CD4-positive, CD25-positive, alpha-beta regulatory T cell (primary cell): ENCODE results near the gene CRB3. TPM values are rescaled to one million over a fixed set of nuclear protein-coding genes. Genes with fewer than 3 reads are reported as not detected.
"Not testable (repeated sequence)": the region's sequence is repeated elsewhere in the genome, so short reads cannot be mapped to it uniquely, and the experiment has no call there.

Experiments used
- ATAC-seq, 2 donors: fragments of 150-1000 bp; cut with Tn5 transposase; one replicate each; pipeline ENCODE4 v1.10.0; 2021; ENCODE audit warnings: low read depth in 2 of 2, moderate number of reproducible peaks in 2 of 2, moderate library complexity in 1 of 2
- DNase-seq, 3 donors: peaks; one replicate each; pipeline versions ENCODE4 v3.0.0 to v3.0.0-alpha.2; 2012 to 2022; ENCODE audit warnings: mixed read lengths in 1 of 3
- H3K27ac ChIP-seq: one replicate; pipeline ENCODE4 v1.7.0; 2013; ENCODE audit warnings: mild to moderate bottlenecking, low read length; ENCODE audit not compliant: insufficient read depth, poor library complexity, severe bottlenecking
- H3K27me3 ChIP-seq: one replicate; pipeline ENCODE4 v1.7.0; 2013; ENCODE audit warnings: low read length; ENCODE audit not compliant: control insufficient read depth, insufficient read depth
- H3K36me3 ChIP-seq: one replicate; pipeline ENCODE4 v1.7.0; 2013; ENCODE audit warnings: mild to moderate bottlenecking, low read length, moderate library complexity; ENCODE audit not compliant: control insufficient read depth, insufficient read depth
- H3K4me1 ChIP-seq: 2 replicates; pipeline ENCODE4 v1.7.0; 2013; ENCODE audit warnings: mild to moderate bottlenecking, low read length; ENCODE audit not compliant: insufficient read depth, control insufficient read depth, poor library complexity, severe bottlenecking
- H3K4me3 ChIP-seq: one replicate; pipeline ENCODE4 v1.7.0; 2013; ENCODE audit warnings: low read depth, mild to moderate bottlenecking, low read length, moderate library complexity
- H3K9me3 ChIP-seq, 2 experiments: 1 replicate in 1 of 2; 2 replicates in 1 of 2; pipeline ENCODE4 v1.7.0; 2013; ENCODE audit warnings: low read length in 2 of 2, mild to moderate bottlenecking in 1 of 2, moderate library complexity in 1 of 2; ENCODE audit not compliant: control insufficient read depth in 2 of 2
- H3K27ac Mint-ChIP-seq, 3 donors: one replicate each; pipeline ENCODE4 v1.8.0; 2020 to 2022; ENCODE audit warnings: mild to moderate bottlenecking in 3 of 3, mixed read lengths in 3 of 3, moderate library complexity in 2 of 3
- H3K27me3 Mint-ChIP-seq: one replicate; pipeline ENCODE4 v1.8.0; 2022; ENCODE audit warnings: mild to moderate bottlenecking, mixed read lengths
- H3K36me3 Mint-ChIP-seq: one replicate; pipeline ENCODE4 v1.8.0; 2020; ENCODE audit warnings: mixed read lengths
- H3K4me1 Mint-ChIP-seq, 4 donors: one replicate each; pipeline ENCODE4 v1.8.0; 2020 to 2022; ENCODE audit warnings: mixed read lengths in 4 of 4, mild to moderate bottlenecking in 1 of 4
- H3K4me3 Mint-ChIP-seq, 4 donors: one replicate each; pipeline ENCODE4 v1.8.0; 2020 to 2022; ENCODE audit warnings: mild to moderate bottlenecking in 4 of 4, mixed read lengths in 4 of 4, moderate library complexity in 3 of 4
- H3K9me3 Mint-ChIP-seq, 7 donors: one replicate each; pipeline ENCODE4 v1.8.0; 2020 to 2022; ENCODE audit warnings: mixed read lengths in 7 of 7, mild to moderate bottlenecking in 3 of 7, moderate library complexity in 2 of 7
- polyA plus RNA-seq, 4 donors: library from polyadenylated mRNA; unstranded; fragments of 300-500 nt; fragmentation: Illumina TruSeq; gene quantifications; one replicate each; pipeline ENCODE4 v1.2.3, GENCODE V29; 2021
- total RNA-seq: library from RNA; stranded (reverse); gene quantifications from one replicate; pipeline ENCODE4 v1.2.3, GENCODE V29; 2022

CRB3 gene
- total and polyA plus RNA-seq, 5 donors from 2014 or later: 1.6 to 5.8 (median 3.4) TPM

- not testable (repeated sequence) for H3K4me3 Mint-ChIP-seq, DNase-seq, H3K4me1 ChIP-seq, H3K9me3 ChIP-seq, H3K4me3 ChIP-seq, H3K27ac Mint-ChIP-seq, H3K27me3 ChIP-seq, H3K36me3 Mint-ChIP-seq, H3K9me3 Mint-ChIP-seq, H3K27ac ChIP-seq, ATAC-seq, H3K36me3 ChIP-seq
- peaks cover 0 to 17% (median 6%) of the 10 kb centered on the region in 4 donors for H3K4me1 Mint-ChIP-seq
- peaks cover 10% of the 10 kb centered on the region for H3K27me3 Mint-ChIP-seq
Observed at GRCh38 chr19:6428692-6429418, 35.2 kb upstream of the CRB3 start.

DNA sequence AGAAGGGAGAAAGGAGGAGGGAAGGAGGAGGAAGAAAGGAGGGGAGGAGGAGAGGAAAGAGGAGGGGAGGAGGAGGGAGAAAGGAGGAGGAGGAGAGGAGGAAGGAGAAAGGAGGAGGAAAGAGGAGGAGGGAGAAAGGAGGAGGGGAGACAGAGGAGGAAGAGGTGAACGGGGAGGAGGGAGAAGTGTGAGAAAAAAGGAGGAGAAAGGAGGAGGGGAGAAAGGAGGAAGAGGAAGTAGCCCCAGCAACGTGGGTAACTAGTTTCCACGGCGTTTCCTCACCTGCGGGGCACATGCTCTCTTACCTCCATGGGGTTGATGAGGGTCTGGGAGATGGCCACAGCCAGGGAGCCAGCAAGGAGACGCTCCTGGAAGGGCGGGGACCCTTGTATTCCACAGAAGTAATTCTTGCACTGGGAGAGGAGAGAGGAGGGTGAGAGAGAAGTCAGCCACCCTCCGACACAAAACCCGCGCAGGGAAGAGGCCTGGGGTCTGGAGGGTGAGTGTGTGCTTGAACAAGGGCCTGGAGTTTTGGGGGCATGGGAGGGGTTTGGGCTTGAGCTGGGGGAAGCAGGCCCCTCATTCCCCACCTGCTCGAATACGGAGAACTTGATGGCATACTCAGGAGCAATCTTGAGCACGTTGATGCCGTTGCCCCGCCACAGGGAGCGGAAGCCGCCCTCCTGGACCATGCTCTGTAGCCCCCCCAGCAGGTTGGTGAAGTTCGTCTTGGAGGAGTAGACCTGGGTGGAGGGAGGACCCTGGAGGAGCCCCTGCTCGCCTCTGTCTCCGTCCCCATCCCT, 34.5 kb upstream of the CRB3 start:
- H3K4me3 Mint-ChIP-seq: peak overlapping the region in 1 of 4 donors; percentile 73
- Histone ChIP-seq H3K9me3 (no peaks in the 10 kb centered on the region), H3K27me3 (no peaks in the 10 kb centered on the region), H3K4me3 (no peak overlapping the region), H3K4me1 (peaks cover 7% of the 10 kb centered on the region), H3K27ac (no peak overlapping the region), H3K36me3 (no peaks in the 10 kb centered on the region)
- H3K9me3 Mint-ChIP-seq: no peaks in the 10 kb centered on the region
- peaks cover 10% of the 10 kb centered on the region for H3K27me3 Mint-ChIP-seq
- H3K4me1 Mint-ChIP-seq: peaks cover 0 to 17% (median 6%) of the 10 kb centered on the region in 4 donors
- DNase-seq (no peak), ATAC-seq (no peak)
- H3K36me3 Mint-ChIP-seq: peaks cover 4% of the 10 kb centered on the region
- H3K27ac Mint-ChIP-seq: no peak overlapping the region

- Mint-ChIP-seq H3K4me3 (no peak overlapping the region), H3K36me3 (peaks cover 4% of the 10 kb centered on the region), H3K27ac (no peak overlapping the region), H3K9me3 (no peaks in the 10 kb centered on the region), H3K4me1 (peaks cover 0 to 4% (median 0%) of the 10 kb centered on the region in 4 donors), H3K27me3 (peaks cover 10% of the 10 kb centered on the region)
- Histone ChIP-seq H3K27me3 (no peaks in the 10 kb centered on the region), H3K4me1 (no peaks in the 10 kb centered on the region), H3K27ac (no peak overlapping the region), H3K36me3 (no peaks in the 10 kb centered on the region), H3K9me3 (no peaks in the 10 kb centered on the region), H3K4me3 (no peak overlapping the region)
- no peak for DNase-seq
- ATAC-seq: no peak
Observed at GRCh38 chr19:6431891-6432290, 32.2 kb upstream of the CRB3 start.

DNA sequence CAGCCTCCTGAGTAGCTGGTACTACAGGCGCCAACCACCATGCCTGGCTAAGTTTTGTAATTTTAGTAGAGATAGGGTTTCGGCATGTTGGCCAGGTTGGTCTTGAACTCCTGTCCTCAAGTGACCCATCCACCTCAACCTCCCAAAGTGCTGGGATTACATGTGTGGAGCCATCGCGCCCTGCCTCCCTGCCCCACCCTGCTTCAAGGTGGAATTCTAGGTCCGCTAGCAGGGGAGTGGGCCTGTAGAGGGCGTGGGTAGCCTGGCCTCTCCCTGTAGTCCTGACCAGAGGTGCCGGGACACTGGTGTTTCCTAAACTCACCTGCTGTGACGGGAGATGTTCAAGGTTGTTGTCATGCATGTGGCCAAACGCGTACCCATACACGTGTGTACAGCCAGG, 30.9 kb upstream of the CRB3 start:
- Mint-ChIP-seq H3K4me3 (no peak overlapping the region), H3K4me1 (peaks cover 0 to 4% (median 0%) of the 10 kb centered on the region in 4 donors), H3K27me3 (peaks cover 10% of the 10 kb centered on the region), H3K36me3 (peaks cover 4% of the 10 kb centered on the region), H3K9me3 (no peaks in the 10 kb centered on the region), H3K27ac (no peak overlapping the region)
- no peaks in the 10 kb centered on the region for H3K9me3 ChIP-seq
- no peaks in the 10 kb centered on the region for H3K27me3 ChIP-seq
- no peak overlapping the region for H3K27ac ChIP-seq
- H3K36me3 ChIP-seq: no peaks in the 10 kb centered on the region
- no peak for ATAC-seq
- DNase-seq: no peak
- H3K4me3 ChIP-seq: no peak overlapping the region
- H3K4me1 ChIP-seq: no peaks in the 10 kb centered on the region

DNA sequence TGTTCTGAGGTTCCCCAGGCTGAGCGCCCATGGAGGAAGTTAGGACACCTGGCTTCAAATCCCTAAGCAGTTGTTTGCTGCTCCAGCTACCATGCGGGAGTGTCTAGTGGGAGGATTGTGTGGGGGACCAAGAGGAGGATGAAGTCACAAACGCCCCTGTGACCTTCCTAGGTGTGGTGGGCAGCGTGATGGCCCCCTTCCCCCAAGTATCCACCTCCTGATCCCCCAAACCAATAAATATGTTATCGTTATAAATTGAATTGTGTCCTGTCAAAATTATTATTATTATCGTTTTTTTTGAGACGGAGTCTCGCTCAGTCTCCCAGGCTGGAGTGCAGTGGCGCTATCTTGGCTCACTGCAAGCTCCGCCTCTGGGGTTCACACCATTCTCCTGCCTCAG, 30.4 kb upstream of the CRB3 start, which contains the start of gene SLC25A41:
Gene SLC25A41, minus strand, starts transcription at position 101 of the 400 bp plus-strand sequence. Its CDS starts 70 bp downstream, at position 31.
- no peak within 1 kb of the TSS for H3K4me3 Mint-ChIP-seq
- no peak within 1 kb of the TSS for H3K4me3 ChIP-seq
- peaks cover 4% of the 10 kb centered on the region for H3K36me3 Mint-ChIP-seq
- H3K4me1 ChIP-seq: no peaks in the 10 kb centered on the region
- no peak within 1 kb of the TSS for H3K27ac ChIP-seq
- DNase-seq (no peak), ATAC-seq (no peak)
- H3K27me3 Mint-ChIP-seq: peaks cover 10% of the 10 kb centered on the region
- H3K27ac Mint-ChIP-seq: peak within 1 kb of the TSS in 1 of 3 donors; percentile 32
- no peaks in the 10 kb centered on the region for H3K36me3 ChIP-seq
- H3K9me3 Mint-ChIP-seq: no peaks in the 10 kb centered on the region
- H3K4me1 Mint-ChIP-seq: peaks cover 0 to 4% (median 0%) of the 10 kb centered on the region in 4 donors
- no peaks in the 10 kb centered on the region for H3K9me3 ChIP-seq
- H3K27me3 ChIP-seq: no peaks in the 10 kb centered on the region

- Mint-ChIP-seq H3K27ac (no peak overlapping the region), H3K27me3 (no peaks in the 10 kb centered on the region), H3K9me3 (no peaks in the 10 kb centered on the region)
Observed at GRCh38 chr19:6439743-6440142, 24.3 kb upstream of the CRB3 start.

GRCh38 chr19:6440905-6441304, 23.2 kb upstream of the CRB3 start:
- ATAC-seq (no peak), DNase-seq (no peak)
- H3K4me1 Mint-ChIP-seq: no peaks in the 10 kb centered on the region
- peak overlapping the region in 1 of 3 donors; percentile 51 for H3K27ac Mint-ChIP-seq
- Histone ChIP-seq H3K4me1 (no peaks in the 10 kb centered on the region), H3K27me3 (no peaks in the 10 kb centered on the region), H3K27ac (no peak overlapping the region), H3K4me3 (no peak overlapping the region), H3K9me3 (no peaks in the 10 kb centered on the region), H3K36me3 (no peaks in the 10 kb centered on the region)
- no peaks in the 10 kb centered on the region for H3K9me3 Mint-ChIP-seq
- no peaks in the 10 kb centered on the region for H3K27me3 Mint-ChIP-seq
- peaks cover 10% of the 10 kb centered on the region for H3K36me3 Mint-ChIP-seq
- H3K4me3 Mint-ChIP-seq: no peak overlapping the region

More at GRCh38 chr19:6439743-6440142, 24.3 kb upstream of the CRB3 start:
- no peak overlapping the region for H3K4me3 Mint-ChIP-seq
- Histone ChIP-seq H3K36me3 (no peaks in the 10 kb centered on the region), H3K27ac (no peak overlapping the region), H3K27me3 (no peaks in the 10 kb centered on the region), H3K9me3 (no peaks in the 10 kb centered on the region), H3K4me3 (no peak overlapping the region), H3K4me1 (no peaks in the 10 kb centered on the region)
- no peak for ATAC-seq
- no peak for DNase-seq
- H3K36me3 Mint-ChIP-seq: peaks cover 3% of the 10 kb centered on the region
- H3K4me1 Mint-ChIP-seq: no peaks in the 10 kb centered on the region
